HCT116 (cell line): ENCODE data around the gene SDK2. TPM values are rescaled to one million over a fixed set of nuclear protein-coding genes. Genes with fewer than 3 reads are reported as not detected.

Source experiments
- ATAC-seq: fragments of 200-7000 bp; cut with Tn5 transposase; 2 replicates; pipeline ENCODE4 v1.9.1; 2020; ENCODE audit warnings: mild to moderate bottlenecking, moderate library complexity
- BruUV-seq: library from RNA; stranded (reverse); fragments of 400-500 nt; replicated peaks from 2 replicates; lab custom pipeline; 2021; lab: Mats Ljungman, UMichigan
- CTCF ChIA-PET: fragments of 300-600 bp; sonication (Branson Sonifier 250); formaldehyde crosslinking; loops from one replicate; lab custom pipeline; 2021; ENCODE audit warnings: antibody characterized with exemption; lab: Charles Lee
- POLR2A ChIA-PET: fragments of 300-600, 350-600 bp; sonication (Branson Sonifier 250); formaldehyde crosslinking; loops from one replicate; lab custom pipeline; 2021; ENCODE audit warnings: antibody characterized with exemption; lab: Charles Lee
- RAD21 ChIA-PET, 2 experiments: fragments of 300-600 bp; sonication (Branson Sonifier 250); formaldehyde crosslinking; loops; one replicate each; lab custom pipeline; 2023; ENCODE audit warnings: low total read pairs in 2 of 2; ENCODE audit not compliant: uncharacterized antibody in 2 of 2, unreplicated experiment in 2 of 2, low non-redundant PET in 1 of 2; lab: Charles Lee
- DNase-seq: peaks from one replicate; pipeline ENCODE4 v3.0.0-alpha.2; 2010; ENCODE audit warnings: low read depth, low spot score
- H2AFZ ChIP-seq: fragments of 200-600 bp; shearing (Covaris generic), sonication (generic); 2 replicates; pipeline ENCODE4 v1.6.1; 2017; ENCODE audit warnings: low read depth, mixed run types, mixed read lengths, antibody characterized with exemption, low read length; ENCODE audit not compliant: poor library complexity, severe bottlenecking
- H3K27ac ChIP-seq: 2 replicates; pipeline ENCODE4 v1.5.1; 2012; ENCODE audit warnings: low read depth, low read length
- H3K27me3 ChIP-seq: fragments of 200-600 bp; sonication (generic); 2 replicates; pipeline ENCODE4 v1.6.1; 2016; ENCODE audit warnings: mixed run types, low read length, mixed read lengths; ENCODE audit not compliant: insufficient read depth
- H3K36me3 ChIP-seq, 2 experiments: fragments of 200-500 bp in 1 of 2; fragments of 200-600 bp in 1 of 2; sonication (Bioruptor generic) in 1 of 2; sonication (generic) in 1 of 2; 2 replicates each; pipeline versions ENCODE4 v1.5.1 to v1.6.1; 2014 to 2016; ENCODE audit warnings: low read length in 2 of 2, inconsistent platforms in 1 of 2, mixed read lengths in 1 of 2, mixed run types in 1 of 2; ENCODE audit not compliant: insufficient read depth in 2 of 2, control insufficient read depth in 1 of 2
- H3K4me1 ChIP-seq, 2 experiments: fragments of 200-600 bp in 1 of 2; sonication (generic) in 1 of 2; 2 replicates each; pipeline versions ENCODE4 v1.5.1 to v1.6.1; 2012 to 2017; ENCODE audit warnings: low read length in 2 of 2, inconsistent platforms in 1 of 2, mild to moderate bottlenecking in 1 of 2, mixed read lengths in 1 of 2, mixed run types in 1 of 2, moderate library complexity in 1 of 2; ENCODE audit not compliant: insufficient read depth in 2 of 2, control insufficient read depth in 1 of 2
- H3K4me2 ChIP-seq: fragments of 200-600 bp; sonication (generic); 2 replicates; pipeline ENCODE4 v1.6.1; 2017; ENCODE audit warnings: mixed run types, low read length, mixed read lengths
- H3K4me3 ChIP-seq, 2 experiments: fragments of 200-600 bp in 1 of 2; sonication (generic) in 1 of 2; replicated peaks in 1 of 2; 2 replicates each; pipeline ENCODE4 v1.5.1; 2011 to 2016; ENCODE audit warnings: low read length in 2 of 2, control low read depth in 1 of 2, low read depth in 1 of 2, mild to moderate bottlenecking in 1 of 2, mixed read lengths in 1 of 2, mixed run types in 1 of 2
- H3K79me2 ChIP-seq: fragments of 200-600 bp; sonication (generic); 2 replicates; pipeline ENCODE4 v1.6.1; 2017; ENCODE audit warnings: mild to moderate bottlenecking, mixed run types, low read length, moderate library complexity, mixed read lengths; ENCODE audit not compliant: insufficient read depth
- H3K9ac ChIP-seq: fragments of 200-600 bp; sonication (generic); 2 replicates; pipeline ENCODE4 v1.6.1; 2016; ENCODE audit warnings: low read length, mixed read lengths
- H3K9me2 ChIP-seq: fragments of 200-600 bp; sonication (generic), shearing (Covaris generic); 2 replicates; pipeline ENCODE4 v1.6.1; 2017; ENCODE audit warnings: mixed run types, mild to moderate bottlenecking, moderate library complexity; ENCODE audit not compliant: insufficient read depth
- H3K9me3 ChIP-seq, 2 experiments: fragments of 200-500 bp in 1 of 2; fragments of 200-600 bp in 1 of 2; sonication (Bioruptor generic) in 1 of 2; sonication (generic) in 1 of 2; 2 replicates each; pipeline ENCODE4 v1.6.1; 2014 to 2017; ENCODE audit warnings: low read length in 2 of 2, mixed read lengths in 2 of 2, inconsistent platforms in 1 of 2, low read depth in 1 of 2, mild to moderate bottlenecking in 1 of 2, mixed run types in 1 of 2, moderate library complexity in 1 of 2; ENCODE audit not compliant: control insufficient read depth in 1 of 2, insufficient read depth in 1 of 2
- H4K20me1 ChIP-seq: fragments of 200-600 bp; sonication (generic), shearing (Covaris generic); 2 replicates; pipeline ENCODE4 v1.6.1; 2017; ENCODE audit warnings: mixed run types, mild to moderate bottlenecking, moderate library complexity; ENCODE audit not compliant: insufficient read depth
- ATF3 ChIP-seq: IDR thresholded peaks from 2 replicates; pipeline ENCODE4 v1.6.1; 2012
- CBX3 ChIP-seq: IDR thresholded peaks from 2 replicates; pipeline ENCODE4 v1.6.1; 2012; ENCODE audit warnings: low read depth
- CTCF ChIP-seq, 3 experiments: fragments of 200-600 bp in 1 of 3; sonication (generic) in 1 of 3; IDR thresholded peaks in 2 of 3; conservative IDR thresholded peaks in 1 of 3; 2 replicates each; pipeline ENCODE4 v1.5.1; 2012 to 2017; ENCODE audit warnings: low read depth in 2 of 3, low read length in 2 of 3, antibody characterized with exemption in 1 of 3, borderline replicate concordance in 1 of 3, control low read depth in 1 of 3, mild to moderate bottlenecking in 1 of 3, mixed read lengths in 1 of 3, mixed run types in 1 of 3, moderate library complexity in 1 of 3; ENCODE audit not compliant: insufficient read depth in 1 of 3
- EGR1 ChIP-seq: IDR thresholded peaks from 2 replicates; pipeline ENCODE4 v1.6.1; 2012; ENCODE audit warnings: low read depth
- ELF1 ChIP-seq: IDR thresholded peaks from 2 replicates; pipeline ENCODE4 v1.6.1; 2012; ENCODE audit warnings: low read depth, borderline replicate concordance
- FOSL1 ChIP-seq: IDR thresholded peaks from 2 replicates; pipeline ENCODE4 v1.6.1; 2012; ENCODE audit warnings: low read depth
- MAX ChIP-seq: IDR thresholded peaks from 2 replicates; pipeline ENCODE4 v1.6.1; 2012
- POLR2A ChIP-seq: IDR thresholded peaks from 2 replicates; pipeline ENCODE4 v1.7.0; 2011; ENCODE audit warnings: borderline replicate concordance; ENCODE audit not compliant: insufficient read depth, insufficient read length; ENCODE audit errors: extremely low read depth
- POLR2AphosphoS5 ChIP-seq: IDR thresholded peaks from 2 replicates; pipeline ENCODE4 v1.6.1; 2011; ENCODE audit warnings: mild to moderate bottlenecking, low read depth, low read length, moderate library complexity
- RAD21 ChIP-seq: IDR thresholded peaks from 2 replicates; pipeline ENCODE4 v1.6.1; 2012; ENCODE audit warnings: low read depth, mild to moderate bottlenecking
- SIN3A ChIP-seq: IDR thresholded peaks from 2 replicates; pipeline ENCODE4 v1.6.1; 2012; ENCODE audit warnings: low read depth
- SRF ChIP-seq: IDR thresholded peaks from 2 replicates; pipeline ENCODE4 v1.6.1; 2012; ENCODE audit warnings: low read depth
- YY1 ChIP-seq: IDR thresholded peaks from 2 replicates; pipeline ENCODE4 v1.6.1; 2011; ENCODE audit warnings: low read length, low read depth, moderate library complexity, mild to moderate bottlenecking; ENCODE audit not compliant: insufficient replicate concordance; ENCODE audit errors: extremely low read depth
- ZBTB33 ChIP-seq: IDR thresholded peaks from 2 replicates; pipeline ENCODE4 v1.6.1; 2011; ENCODE audit warnings: mild to moderate bottlenecking, low read length, moderate library complexity; ENCODE audit not compliant: insufficient replicate concordance; ENCODE audit errors: extremely low read depth
- ZFX ChIP-seq: fragments of 450-650 bp; IDR thresholded peaks from 2 replicates; pipeline ENCODE4 v1.6.1; 2017
- intact Hi-C: fragments of 100-400 bp; cut with micrococcal nuclease; formaldehyde crosslinking; loops from 2 replicates; pipeline ENCODE4 v1.10.0; 2022
- total RNA-seq: library from RNA; stranded (reverse); gene quantifications from one replicate; pipeline ENCODE4 v1.2.1, GENCODE V29; 2021; ENCODE audit not compliant: unreplicated experiment

SDK2 gene
- total RNA-seq, 1 experiment from 2014 or later, result 0.10 TPM

- intact Hi-C loops, result no loop called here
- H3K27me3 ChIP-seq, result peaks cover 15% of the 10 kb centered on the region
- no peak for TF ChIP-seq CTCF (IDR thresholded peaks at IDR 0.05 in 2 of 3, conservative IDR thresholded peaks at IDR 0.05 in 1 of 3; ENCODE audit: borderline replicate concordance in 1 of 3, insufficient read depth in 1 of 3, low read depth in 2 of 3, low read length in 2 of 3)
- TF ChIP-seq ZFX, result no peak
- TF ChIP-seq POLR2A, result no peak
- no peak for TF ChIP-seq ZBTB33
- no peaks in the 10 kb centered on the region for H3K9me3 ChIP-seq
- CTCF ChIA-PET, result no interaction called here
- H3K4me2 ChIP-seq, result no peak overlapping the region
- no peaks in the 10 kb centered on the region for H3K79me2 ChIP-seq
- no TSS peak for BruUV-seq
- H3K4me3 ChIP-seq, result no peak overlapping the region
- ATAC-seq, result no peak
- H4K20me1 ChIP-seq, result no peaks in the 10 kb centered on the region
- H3K9me2 ChIP-seq, result no peaks in the 10 kb centered on the region
- RAD21 ChIA-PET, result no interaction called here
- no peak overlapping the region for H2AFZ ChIP-seq
- no peaks in the 10 kb centered on the region for H3K36me3 ChIP-seq
- no peaks in the 10 kb centered on the region for H3K4me1 ChIP-seq
- POLR2A ChIA-PET, result no interaction called here
- no peak for DNase-seq
- H3K9ac ChIP-seq, result no peak overlapping the region
- H3K27ac ChIP-seq, result no peak overlapping the region
Measured at GRCh38 chr17:73519011-73519410, 125.2 kb downstream of the SDK2 start.

- Histone ChIP-seq H3K9me2 (no peaks in the 10 kb centered on the region), H3K4me2 (no peak overlapping the region), H3K4me3 (no peak overlapping the region), H3K27me3 (peaks cover 28% of the 10 kb centered on the region), H3K4me1 (no peaks in the 10 kb centered on the region), H4K20me1 (no peaks in the 10 kb centered on the region), H3K36me3 (no peaks in the 10 kb centered on the region), H3K79me2 (no peaks in the 10 kb centered on the region), H3K9ac (no peak overlapping the region), H2AFZ (no peak overlapping the region), H3K27ac (no peak overlapping the region), H3K9me3 (no peaks in the 10 kb centered on the region)
- BruUV-seq, result no TSS peak
- no peak for ATAC-seq
- ChIA-PET RAD21 (no interaction called here), POLR2A (no interaction called here), CTCF (no interaction called here)
- no peak for DNase-seq
- intact Hi-C loops, result no loop called here
- TF ChIP-seq POLR2AphosphoS5, result no peak
- no peak for TF ChIP-seq SRF
- no peak for TF ChIP-seq FOSL1
- no peak for TF ChIP-seq SIN3A
- TF ChIP-seq CTCF (IDR thresholded peaks at IDR 0.05 in 2 of 3, conservative IDR thresholded peaks at IDR 0.05 in 1 of 3; ENCODE audit: borderline replicate concordance in 1 of 3, insufficient read depth in 1 of 3, low read depth in 2 of 3, low read length in 2 of 3), result no peak
- TF ChIP-seq YY1, result no peak
- no peak for TF ChIP-seq RAD21
- TF ChIP-seq ELF1, result no peak
- TF ChIP-seq ATF3, result no peak
- TF ChIP-seq CBX3, result no peak
- no peak for TF ChIP-seq ZFX
- no peak for TF ChIP-seq MAX
- no peak for TF ChIP-seq EGR1
Measured at GRCh38 chr17:73516431-73516830, 127.8 kb downstream of the SDK2 start.
